Activated T-cell treated with anti-CD3 and anti-CD28 coated beads for 48 hours (primary cell): ENCODE results near the gene ZNF678.
"Not testable (repeated sequence)": the region's sequence is repeated elsewhere in the genome, so short reads cannot be mapped to it uniquely, and the experiment has no call there.

Experiments used
- DNase-seq: peaks from one replicate; pipeline ENCODE4 v3.0.0-alpha.2; 2020; ENCODE audit warnings: low read depth

ZNF678 gene

GRCh38 chr1:227604446-227604845, 41.1 kb downstream of the ZNF678 start:
- DNase-seq: no peak

GRCh38 chr1:227606271-227606670, 42.9 kb downstream of the ZNF678 start:
- DNase-seq: not testable (repeated sequence)

- no peak for DNase-seq
Measured at GRCh38 chr1:227607336-227607898, 44.1 kb downstream of the ZNF678 start.

DNA sequence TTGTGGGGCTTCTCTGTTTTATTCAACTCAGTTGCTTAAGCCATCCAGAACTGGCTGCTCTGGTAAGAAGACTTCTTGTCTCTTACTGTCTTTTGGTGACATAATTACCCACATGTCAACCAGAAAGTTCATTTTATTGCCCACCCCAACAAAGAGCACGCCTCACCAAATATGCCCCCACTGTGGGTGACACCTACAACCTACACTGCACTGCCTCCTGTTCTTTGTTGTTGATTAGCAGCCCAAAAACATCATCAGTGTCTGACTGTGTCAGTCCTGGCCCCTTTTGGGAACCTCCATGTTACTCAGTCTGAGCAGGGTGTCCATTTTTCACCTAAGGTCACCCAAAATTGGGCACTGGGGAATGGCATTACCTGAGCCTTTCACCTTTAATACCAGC, 49.3 kb downstream of the ZNF678 start:
- DNase-seq: no peak

DNA sequence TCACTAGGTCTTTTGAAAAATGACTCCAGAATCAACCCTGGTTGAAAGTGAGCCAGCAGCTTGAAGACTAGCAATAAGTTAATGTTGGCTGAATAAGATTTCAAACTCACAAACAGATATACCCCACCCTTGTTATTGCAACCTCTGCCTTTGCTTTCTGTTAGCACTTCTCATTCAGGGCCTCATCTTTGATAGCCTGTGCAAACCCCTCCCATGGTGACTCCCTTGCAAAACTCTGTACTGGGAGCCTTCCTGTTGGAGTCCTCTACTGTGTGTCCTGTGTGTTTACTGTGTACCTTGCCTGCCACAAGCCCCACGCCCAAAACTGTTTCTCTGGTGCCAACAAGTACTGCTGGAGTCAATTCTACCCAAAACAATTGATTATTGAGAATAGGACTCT, 50.2 kb downstream of the ZNF678 start:
- DNase-seq: no peak

DNA sequence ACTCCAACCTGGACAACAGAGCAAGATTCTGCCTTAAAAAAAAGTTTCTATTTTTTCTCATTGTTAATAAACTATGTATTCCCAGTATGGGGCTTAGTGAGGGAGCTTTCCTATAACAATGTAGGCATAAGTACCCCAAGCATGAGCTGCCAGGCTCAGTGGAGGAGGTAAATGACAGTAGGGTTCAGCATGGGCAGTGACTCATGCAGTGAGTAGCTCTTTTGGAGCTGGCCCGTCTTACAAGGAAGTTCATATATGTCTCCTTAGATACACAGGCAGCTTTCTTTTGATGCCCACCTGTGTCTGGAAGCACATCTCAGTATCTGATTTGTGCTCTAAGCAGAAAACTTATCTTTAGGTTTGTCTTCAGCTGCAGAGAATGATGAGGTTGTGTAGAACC, 57.9 kb downstream of the ZNF678 start:
- no peak for DNase-seq

DNA sequence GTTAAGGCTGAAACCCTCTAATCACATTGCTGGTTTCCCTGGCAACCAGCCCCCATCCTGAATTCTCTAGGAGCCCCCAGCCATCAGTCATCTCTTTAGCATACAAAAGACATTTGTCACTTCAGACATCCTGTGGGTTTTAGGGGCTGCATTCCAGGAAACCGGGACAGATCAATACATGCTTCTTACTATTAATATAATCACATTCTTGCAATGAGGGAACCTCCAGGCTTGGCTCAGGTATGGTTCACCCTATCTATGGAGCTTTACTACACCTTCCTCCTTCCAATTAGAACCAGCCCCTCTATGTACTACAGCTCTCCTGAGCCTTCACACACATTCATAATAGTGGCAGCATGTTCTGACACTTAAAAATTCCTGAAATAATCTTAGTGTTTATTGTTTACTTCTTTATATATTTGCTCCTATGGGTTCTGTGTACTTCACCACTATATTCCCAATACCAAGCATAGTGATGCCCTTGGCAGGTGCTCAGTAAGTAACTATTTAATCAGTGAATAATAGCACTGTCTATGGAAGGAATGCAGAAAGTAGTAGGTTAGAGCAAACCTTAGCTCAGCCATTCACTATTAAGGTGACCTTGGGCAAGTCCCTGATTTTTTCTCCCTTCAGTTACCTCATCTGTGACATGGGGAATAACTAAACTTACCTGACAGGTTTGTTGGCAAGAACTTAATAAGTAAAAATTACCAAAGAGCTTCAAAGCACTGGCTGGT, 59.6 kb downstream of the ZNF678 start:
- no peak for DNase-seq

- no peak for DNase-seq
Measured at GRCh38 chr1:227632325-227632724, 69.0 kb downstream of the ZNF678 start.

GRCh38 chr1:227635596-227635995, 72.2 kb downstream of the ZNF678 start:
- DNase-seq: no peak

- DNase-seq: no peak
Measured at GRCh38 chr1:227654431-227654830, 91.1 kb downstream of the ZNF678 start.

DNA sequence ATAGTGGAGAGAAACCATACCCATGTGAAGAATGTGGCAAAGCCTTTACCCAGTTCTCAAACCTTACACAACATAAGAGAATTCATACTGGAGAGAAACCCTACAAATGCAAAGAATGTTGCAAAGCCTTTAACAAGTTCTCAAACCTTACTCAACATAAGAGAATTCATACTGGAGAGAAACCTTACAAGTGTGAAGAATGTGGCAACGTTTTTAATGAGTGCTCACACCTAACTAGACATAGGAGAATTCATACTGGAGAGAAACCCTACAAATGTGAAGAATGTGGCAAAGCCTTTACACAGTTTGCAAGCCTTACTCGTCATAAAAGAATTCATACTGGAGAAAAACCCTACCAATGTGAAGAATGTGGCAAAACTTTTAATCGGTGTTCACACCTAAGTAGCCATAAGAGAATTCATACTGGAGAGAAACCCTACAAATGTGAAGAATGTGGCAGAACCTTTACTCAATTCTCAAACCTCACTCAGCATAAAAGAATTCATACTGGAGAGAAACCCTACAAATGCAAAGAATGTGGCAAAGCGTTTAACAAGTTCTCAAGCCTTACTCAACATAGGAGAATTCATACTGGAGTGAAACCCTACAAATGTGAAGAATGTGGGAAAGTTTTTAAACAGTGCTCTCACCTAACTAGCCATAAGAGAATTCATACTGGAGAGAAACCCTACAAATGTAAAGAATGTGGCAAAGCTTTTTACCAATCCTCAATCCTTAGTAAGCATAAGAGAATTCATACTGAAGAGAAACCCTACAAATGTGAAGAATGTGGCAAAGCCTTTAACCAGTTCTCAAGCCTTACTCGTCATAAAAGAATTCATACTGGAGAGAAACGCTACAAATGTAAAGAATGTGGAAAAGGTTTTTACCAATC, 91.7 kb downstream of the ZNF678 start:
- DNase-seq: no peak

DNA sequence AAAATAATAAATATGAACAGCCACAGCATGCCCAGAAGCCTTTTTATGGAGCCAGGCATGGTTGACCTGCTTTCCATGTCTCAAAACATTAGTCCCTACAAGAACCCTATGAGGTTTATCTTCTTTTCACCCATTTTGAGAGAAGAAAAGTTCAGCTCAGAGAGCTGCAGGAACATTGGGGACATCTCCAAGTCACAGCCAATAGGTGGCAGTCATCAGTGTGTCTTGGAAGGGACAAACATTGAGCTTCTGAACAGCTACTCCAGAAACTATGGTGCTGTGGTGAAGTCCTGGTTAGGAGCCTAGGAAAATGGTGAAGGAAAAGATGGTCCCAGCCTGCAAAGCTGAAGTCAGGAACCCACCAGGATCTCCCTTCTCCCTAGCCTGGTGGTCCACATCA, 98.1 kb downstream of the ZNF678 start:
- no peak for DNase-seq

- no peak for DNase-seq
Measured at GRCh38 chr1:227662933-227663332, 99.6 kb downstream of the ZNF678 start.

GRCh38 chr1:227666286-227666685, 102.9 kb downstream of the ZNF678 start:
- no peak for DNase-seq

DNA sequence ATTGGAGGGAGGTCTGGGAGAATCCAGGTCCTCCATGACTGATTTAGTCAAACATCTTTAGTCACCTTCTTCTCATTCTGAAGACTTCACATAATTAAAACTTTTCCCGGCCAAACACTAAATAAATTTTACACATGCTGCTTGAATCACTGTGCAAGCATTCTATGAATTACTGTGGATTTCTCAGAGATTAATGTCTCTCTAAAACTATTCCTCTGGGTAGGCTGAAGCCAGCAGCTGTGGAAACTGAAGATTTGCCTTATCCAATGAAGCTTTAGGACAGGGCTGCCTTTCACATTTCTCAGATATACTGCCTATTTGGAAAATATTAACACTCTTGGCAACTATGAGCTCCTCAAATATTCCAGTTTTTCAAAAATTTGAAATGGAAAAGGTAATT, 110.1 kb downstream of the ZNF678 start:
- no peak for DNase-seq

DNA sequence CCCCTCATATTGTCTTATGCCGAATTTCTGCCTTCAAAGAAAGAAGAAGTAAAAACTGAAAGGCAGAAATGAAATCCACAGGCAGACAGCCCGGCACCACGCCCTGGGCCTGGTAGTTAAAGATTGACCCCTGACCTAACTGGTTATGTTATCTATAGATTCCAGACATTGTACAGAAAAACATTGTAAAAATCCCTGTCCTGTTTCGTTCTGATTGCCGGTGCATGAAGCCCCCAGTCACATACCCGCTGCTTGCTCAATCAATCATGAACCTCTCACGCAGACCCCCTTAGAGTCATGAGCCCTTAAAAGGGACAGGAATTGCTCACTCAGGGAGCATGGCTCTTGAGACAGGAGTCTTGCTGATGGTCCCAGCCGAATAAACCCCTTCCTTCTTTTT, 122.5 kb downstream of the ZNF678 start:
- no peak for DNase-seq

DNA sequence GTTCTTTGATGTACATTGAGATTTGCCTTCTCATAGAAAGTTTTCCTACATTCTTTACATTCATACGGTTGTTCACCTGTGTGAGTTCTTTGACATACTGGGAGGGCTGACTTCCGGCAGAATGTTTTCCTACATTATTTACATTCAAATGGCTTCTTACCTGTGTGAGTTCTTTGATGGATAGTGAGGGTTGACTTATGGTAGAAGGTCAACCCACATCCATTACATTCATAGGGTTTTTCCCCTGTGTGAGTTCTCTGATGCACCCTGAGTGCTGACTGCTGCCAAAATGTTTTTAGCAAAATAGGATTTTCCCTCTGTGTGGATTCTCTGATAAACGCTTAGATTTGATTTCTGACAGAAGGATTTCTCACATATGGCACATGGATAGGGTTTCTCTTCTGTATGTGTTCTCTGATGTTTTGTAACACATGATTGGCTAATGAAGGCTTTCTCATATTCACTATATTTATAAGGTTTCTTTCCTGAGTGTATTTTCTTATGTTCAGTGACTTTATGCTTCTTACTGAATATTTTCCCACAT, 134.0 kb downstream of the ZNF678 start:
- DNase-seq: no peak

DNA sequence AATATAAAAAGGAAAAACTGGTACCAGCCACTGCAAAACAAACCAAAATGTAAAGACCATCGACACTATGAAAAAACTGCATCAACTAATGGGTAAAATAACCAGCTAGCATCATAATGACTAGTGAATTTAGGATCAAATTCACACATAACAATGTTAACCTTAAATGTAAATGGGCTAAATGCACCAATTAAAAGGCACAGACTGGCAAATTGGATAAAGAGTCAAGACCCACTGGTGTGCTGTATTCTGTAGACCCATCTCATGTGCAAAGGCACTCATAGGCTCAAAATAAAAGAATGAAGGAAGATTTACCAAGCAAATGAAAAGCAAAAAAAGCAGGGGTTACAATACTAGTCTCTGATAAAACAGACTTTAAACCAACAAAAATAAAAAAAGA, 138.3 kb downstream of the ZNF678 start:
- DNase-seq: not testable (repeated sequence)

GRCh38 chr1:227707846-227708245, 144.5 kb downstream of the ZNF678 start:
- no peak for DNase-seq

DNA sequence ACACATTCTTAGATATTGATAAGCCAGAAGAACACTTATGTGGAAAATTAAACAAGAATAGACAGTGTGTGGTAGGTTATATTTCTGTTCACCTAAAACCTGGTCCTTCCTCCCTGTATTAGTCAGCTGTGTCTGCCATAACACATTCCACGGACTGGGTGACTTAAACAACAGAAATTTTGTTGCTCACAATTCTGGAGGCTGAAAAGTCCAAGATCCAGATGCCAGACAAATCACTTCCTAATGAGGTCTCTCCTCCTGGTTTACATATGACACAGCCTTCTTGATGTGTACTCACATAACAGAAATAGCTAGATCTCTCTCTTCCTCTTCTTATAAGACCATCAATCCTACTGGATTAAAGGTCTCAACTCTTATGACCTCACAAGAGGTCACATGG, 146.1 kb downstream of the ZNF678 start:
- DNase-seq: no peak

GRCh38 chr1:227710474-227710873, 147.1 kb downstream of the ZNF678 start:
- not testable (repeated sequence) for DNase-seq

GRCh38 chr1:227712648-227713047, 149.3 kb downstream of the ZNF678 start:
- DNase-seq: no peak

- DNase-seq: no peak
Measured at GRCh38 chr1:227718932-227719331, 155.6 kb downstream of the ZNF678 start.
